Activated CD4-positive, alpha-beta T cell treated with anti-CD3 and anti-CD28 coated beads for 36 hours (primary cell): ENCODE data around the gene SLC25A51. TPM values are rescaled to one million over a fixed set of nuclear protein-coding genes. Genes with fewer than 3 reads are reported as not detected.
"Not testable (repeated sequence)": the region's sequence is repeated elsewhere in the genome, so short reads cannot be mapped to it uniquely, and the experiment has no call there.

ENCODE experiments used
- ATAC-seq: fragments of 200-7000 bp; cut with Tn5 transposase; one replicate; pipeline ENCODE4 v1.10.0; 2021; ENCODE audit warnings: mild to moderate bottlenecking, moderate library complexity
- CTCF ChIA-PET: fragments of 350-600 bp; sonication (Branson Sonifier 250); formaldehyde crosslinking; loops from one replicate; lab custom pipeline; 2021; ENCODE audit warnings: antibody characterized with exemption; lab: Charles Lee
- POLR2A ChIA-PET: fragments of 350-600 bp; sonication (Branson Sonifier 250); formaldehyde crosslinking; loops from one replicate; lab custom pipeline; 2021; ENCODE audit warnings: antibody characterized with exemption, inconsistent platforms; lab: Charles Lee
- DNase-seq: peaks from one replicate; pipeline ENCODE4 v3.0.0-alpha.2; 2020
- H3K27ac Mint-ChIP-seq: one replicate; pipeline ENCODE4 v1.8.0; 2021; ENCODE audit warnings: mixed read lengths
- H3K27me3 Mint-ChIP-seq: one replicate; pipeline ENCODE4 v1.8.0; 2021; ENCODE audit warnings: mixed read lengths
- H3K36me3 Mint-ChIP-seq: one replicate; pipeline ENCODE4 v1.8.0; 2021; ENCODE audit warnings: low read depth, mixed read lengths
- H3K4me1 Mint-ChIP-seq: one replicate; pipeline ENCODE4 v1.8.0; 2021; ENCODE audit warnings: mixed read lengths
- H3K4me3 Mint-ChIP-seq: one replicate; pipeline ENCODE4 v1.8.0; 2021; ENCODE audit warnings: mild to moderate bottlenecking, moderate library complexity, mixed read lengths
- H3K9me3 Mint-ChIP-seq: one replicate; pipeline ENCODE4 v1.8.0; 2021; ENCODE audit warnings: low read depth, mixed read lengths
- intact Hi-C, 2 experiments: fragments of 100-400 bp; cut with DNase I in 1 of 2; cut with micrococcal nuclease in 1 of 2; formaldehyde crosslinking; loops; one replicate each; pipeline versions ENCODE4 v1.14.2 to v1.15.1; 2022 to 2024; cut with DNase I, micrococcal nuclease
- total RNA-seq, 2 experiments: library from RNA; stranded (reverse); gene quantifications; one replicate each; pipeline ENCODE4 v1.2.3, GENCODE V29; 2021

SLC25A51 gene
- total RNA-seq, 2 experiments from 2014 or later: 25.5 to 29.4 TPM

- H3K27me3 Mint-ChIP-seq, H3K4me1 Mint-ChIP-seq, ATAC-seq, DNase-seq, H3K9me3 Mint-ChIP-seq, H3K4me3 Mint-ChIP-seq, H3K27ac Mint-ChIP-seq, H3K36me3 Mint-ChIP-seq: not testable (repeated sequence)
- intact Hi-C loops: loop anchor here (5.0 to 10.0 kb wide), 6 partner anchors 155 to 522 kb away; partner anchors contain the start of genes POLR1E (in 1 of the 2), TOMM5 (in 1 of the 2) and TRMT10B (in 1 of the 2)
- ChIA-PET CTCF (interaction anchor here (0.7 kb wide), 1 partner anchor 14 kb away, joined by 3 read pairs; no protein-coding TSS in a partner anchor), POLR2A (interaction anchor here (0.6 kb wide), 1 partner anchor 9 kb away, joined by 5 read pairs; no protein-coding TSS in a partner anchor)
Measured at GRCh38 chr9:37909836-37910235, 5.9 kb upstream of the SLC25A51 start.

GRCh38 chr9:37909326-37909725 lies 5.4 kb upstream of the SLC25A51 start:
- intact Hi-C loops: loop anchor here in 1 of 2 experiments (10.0 kb wide), 3 partner anchors 155 to 425 kb away; partner anchors contain the start of genes POLR1E, TOMM5 and TRMT10B
- CTCF ChIA-PET: interaction anchor here (0.7 to 1.5 kb wide), 2 partner anchors 14 to 179 kb away, joined by 3 to 4 read pairs; no protein-coding TSS in a partner anchor
- no peak overlapping the region for H3K4me3 Mint-ChIP-seq
- H3K4me1 Mint-ChIP-seq: peaks cover 2% of the 10 kb centered on the region
- no peaks in the 10 kb centered on the region for H3K9me3 Mint-ChIP-seq
- no peaks in the 10 kb centered on the region for H3K27me3 Mint-ChIP-seq
- no peak overlapping the region for H3K27ac Mint-ChIP-seq
- H3K36me3 Mint-ChIP-seq: no peaks in the 10 kb centered on the region
- DNase-seq (no peak), ATAC-seq (no peak)
- POLR2A ChIA-PET: interaction anchor here (0.6 kb wide), 1 partner anchor 9 kb away, joined by 5 read pairs; no protein-coding TSS in a partner anchor

- CTCF ChIA-PET: interaction anchor here (0.6 to 1.5 kb wide), 3 partner anchors 180 to 501 kb away, joined by 3 to 4 read pairs (median 3); no protein-coding TSS in a partner anchor
- H3K27ac Mint-ChIP-seq: no peak overlapping the region
- H3K9me3 Mint-ChIP-seq: no peaks in the 10 kb centered on the region
- peaks cover 2% of the 10 kb centered on the region for H3K4me1 Mint-ChIP-seq
- DNase-seq (no peak), ATAC-seq (no peak)
- no peaks in the 10 kb centered on the region for H3K36me3 Mint-ChIP-seq
- POLR2A ChIA-PET: no interaction called here
- intact Hi-C loops: loop anchor here in 1 of 2 experiments (10.0 kb wide), 3 partner anchors 154 to 424 kb away; partner anchors contain the start of genes POLR1E, TOMM5 and TRMT10B
- H3K4me3 Mint-ChIP-seq: no peak overlapping the region
- H3K27me3 Mint-ChIP-seq: no peaks in the 10 kb centered on the region
Measured at GRCh38 chr9:37908698-37909186, 4.8 kb upstream of the SLC25A51 start.

GRCh38 chr9:37908283-37908682 lies 4.4 kb upstream of the SLC25A51 start:
- H3K27me3 Mint-ChIP-seq: no peaks in the 10 kb centered on the region
- H3K36me3 Mint-ChIP-seq: no peaks in the 10 kb centered on the region
- no peak overlapping the region for H3K4me3 Mint-ChIP-seq
- H3K9me3 Mint-ChIP-seq: no peaks in the 10 kb centered on the region
- H3K4me1 Mint-ChIP-seq: peaks cover 2% of the 10 kb centered on the region
- ChIA-PET CTCF (interaction anchor here (0.6 to 1.5 kb wide), 3 partner anchors 180 to 502 kb away, joined by 3 to 4 read pairs (median 3); no protein-coding TSS in a partner anchor), POLR2A (no interaction called here)
- H3K27ac Mint-ChIP-seq: no peak overlapping the region
- intact Hi-C loops: loop anchor here in 1 of 2 experiments (10.0 kb wide), 3 partner anchors 153 to 423 kb away; partner anchors contain the start of genes POLR1E, TOMM5 and TRMT10B
- ATAC-seq (no peak), DNase-seq (no peak)

- ATAC-seq (no peak), DNase-seq (no peak)
- intact Hi-C loops: loop anchor here in 1 of 2 experiments (10.0 kb wide), 3 partner anchors 152 to 422 kb away; partner anchors contain the start of genes POLR1E, TOMM5 and TRMT10B
- ChIA-PET POLR2A (no interaction called here), CTCF (interaction anchor here (1.0 kb wide), 2 partner anchors 13 to 226 kb away, joined by 3 read pairs; no protein-coding TSS in a partner anchor)
- Mint-ChIP-seq H3K27me3 (no peaks in the 10 kb centered on the region), H3K9me3 (no peaks in the 10 kb centered on the region), H3K4me3 (no peak overlapping the region), H3K36me3 (peaks cover 2% of the 10 kb centered on the region), H3K27ac (no peak overlapping the region), H3K4me1 (peaks cover 11% of the 10 kb centered on the region)
Measured at GRCh38 chr9:37906312-37907239, 2.6 kb upstream of the SLC25A51 start.

- Mint-ChIP-seq H3K4me3 (no peak overlapping the region), H3K27ac (no peak overlapping the region), H3K27me3 (no peaks in the 10 kb centered on the region), H3K9me3 (no peaks in the 10 kb centered on the region), H3K4me1 (peaks cover 11% of the 10 kb centered on the region), H3K36me3 (peaks cover 3% of the 10 kb centered on the region)
- DNase-seq (no peak), ATAC-seq (no peak)
- POLR2A ChIA-PET: no interaction called here
- intact Hi-C loops: loop anchor here (2.0 to 10.0 kb wide), 5 partner anchors 151 to 421 kb away; partner anchors contain the start of genes POLR1E (in 1 of the 2), SHB (in 1 of the 2), TOMM5 (in 1 of the 2) and TRMT10B (in 1 of the 2)
- CTCF ChIA-PET: interaction anchor here (1.0 to 1.3 kb wide), 3 partner anchors 14 to 227 kb away, joined by 3 read pairs; no protein-coding TSS in a partner anchor
Measured at GRCh38 chr9:37905776-37906175, 1.8 kb upstream of the SLC25A51 start.

GRCh38 chr9:37905131-37905505 lies 1.2 kb upstream of the SLC25A51 start:
- ATAC-seq (no peak), DNase-seq (no peak)
- CTCF ChIA-PET: interaction anchor here (1.1 to 2.7 kb wide), 4 partner anchors 9 to 167 kb away, joined by 3 to 15 read pairs (median 4); no protein-coding TSS in a partner anchor
- Mint-ChIP-seq H3K4me3 (peak overlapping the region; percentile 85), H3K9me3 (no peaks in the 10 kb centered on the region), H3K27ac (no peak overlapping the region), H3K27me3 (no peaks in the 10 kb centered on the region), H3K4me1 (peaks cover 11% of the 10 kb centered on the region), H3K36me3 (peaks cover 6% of the 10 kb centered on the region)
- intact Hi-C loops: loop anchor here (2.0 to 10.0 kb wide), 5 partner anchors 150 to 420 kb away; partner anchors contain the start of genes POLR1E (in 1 of the 2), SHB (in 1 of the 2), TOMM5 (in 1 of the 2) and TRMT10B (in 1 of the 2)
- POLR2A ChIA-PET: interaction anchor here (0.6 kb wide), 1 partner anchor 595 kb away, joined by 3 read pairs; no protein-coding TSS in a partner anchor

- Mint-ChIP-seq H3K27me3 (no peaks in the 10 kb centered on the region), H3K36me3 (peaks cover 6% of the 10 kb centered on the region), H3K4me1 (peaks cover 11% of the 10 kb centered on the region), H3K4me3 (peak overlapping the region; percentile 85), H3K9me3 (no peaks in the 10 kb centered on the region), H3K27ac (peak overlapping the region; percentile 89)
- intact Hi-C loops: loop anchor here (1.0 to 10.0 kb wide), 12 partner anchors 103 to 488 kb away; partner anchors contain the start of genes POLR1E (in 2 of the 2), SHB (in 2 of the 2), TRMT10B (in 2 of the 2) and ALDH1B1 (in 1 of the 2)
- peak; percentile 34 for DNase-seq
- CTCF ChIA-PET: interaction anchor here (1.1 to 2.7 kb wide), 4 partner anchors 9 to 168 kb away, joined by 3 to 15 read pairs (median 4); no protein-coding TSS in a partner anchor
- ATAC-seq: no peak
- POLR2A ChIA-PET: interaction anchor here (0.6 to 0.7 kb wide), 2 partner anchors 214 to 594 kb away, joined by 3 read pairs; no protein-coding TSS in a partner anchor
Measured at GRCh38 chr9:37904445-37905130, 661 bp upstream of the SLC25A51 start.

- DNase-seq (peak; percentile 33), ATAC-seq (peak; percentile 28)
- peak overlapping the region; percentile 85 for H3K4me3 Mint-ChIP-seq
- ChIA-PET POLR2A (interaction anchor here (0.7 to 1.0 kb wide), 2 partner anchors 166 to 454 kb away, joined by 3 to 4 read pairs; partner anchors contain the start of gene SHB), CTCF (interaction anchor here (0.5 to 2.7 kb wide), 14 partner anchors 9 to 458 kb away, joined by 3 to 15 read pairs (median 3); partner anchors contain the start of gene EXOSC3)
- H3K27ac Mint-ChIP-seq: peak overlapping the region; percentile 85
- intact Hi-C loops: loop anchor here (1.0 to 10.0 kb wide), 6 partner anchors 66 to 418 kb away; partner anchors contain the start of genes EXOSC3 (in 1 of the 2), POLR1E (in 1 of the 2), TOMM5 (in 1 of the 2) and TRMT10B (in 1 of the 2)
- H3K4me1 Mint-ChIP-seq: peaks cover 11% of the 10 kb centered on the region
- no peaks in the 10 kb centered on the region for H3K9me3 Mint-ChIP-seq
- H3K27me3 Mint-ChIP-seq: no peaks in the 10 kb centered on the region
- peaks cover 10% of the 10 kb centered on the region for H3K36me3 Mint-ChIP-seq
Measured at GRCh38 chr9:37902796-37903646, 906 bp downstream of the SLC25A51 start.
